ENCODE data around the gene CLMP.
"Not testable (repeated sequence)": the region's sequence is repeated elsewhere in the genome, so short reads cannot be mapped to it uniquely, and the experiment has no call there.

Gene CLMP

DNA sequence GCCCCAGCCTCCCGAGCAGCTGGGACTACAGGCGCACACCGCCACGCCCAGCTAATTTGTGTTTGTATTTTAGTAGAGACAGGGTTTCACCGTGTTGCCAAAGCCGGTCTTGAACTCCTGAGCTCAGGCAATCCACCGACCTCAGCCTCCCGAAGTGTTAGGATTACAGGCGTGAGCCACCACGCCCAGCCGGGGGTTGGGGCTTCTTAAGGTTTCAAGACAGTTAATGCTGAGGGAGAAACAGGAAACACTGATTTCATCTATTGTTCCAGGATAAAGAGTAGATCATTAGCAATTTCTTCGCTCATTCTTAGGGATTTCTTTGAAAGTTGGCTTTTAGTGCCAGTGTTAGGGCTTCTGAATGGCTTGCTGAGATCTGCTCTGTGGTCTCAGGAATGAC is 21.2 kb upstream of the CLMP start:
- no peak for DNase-seq

DNA sequence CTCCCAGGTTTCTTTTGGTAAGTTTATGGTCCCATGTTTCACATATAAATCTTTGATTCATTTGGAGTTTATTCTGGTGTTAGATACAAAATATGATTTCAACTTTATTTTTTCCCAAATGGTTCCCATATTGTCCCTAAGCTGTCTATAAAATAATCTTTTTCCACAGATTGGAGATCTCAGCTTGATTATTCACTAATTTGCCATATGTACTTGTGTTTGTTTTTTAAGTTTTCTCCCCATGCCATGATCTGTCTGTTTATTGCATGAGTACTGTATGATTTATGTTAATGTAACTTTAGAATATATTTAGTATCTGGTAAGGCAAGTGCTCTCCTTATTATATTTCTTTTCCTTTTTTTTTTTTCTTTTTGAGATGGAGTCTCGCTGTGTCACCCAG is 19.9 kb upstream of the CLMP start:
- no peak for DNase-seq

DNA sequence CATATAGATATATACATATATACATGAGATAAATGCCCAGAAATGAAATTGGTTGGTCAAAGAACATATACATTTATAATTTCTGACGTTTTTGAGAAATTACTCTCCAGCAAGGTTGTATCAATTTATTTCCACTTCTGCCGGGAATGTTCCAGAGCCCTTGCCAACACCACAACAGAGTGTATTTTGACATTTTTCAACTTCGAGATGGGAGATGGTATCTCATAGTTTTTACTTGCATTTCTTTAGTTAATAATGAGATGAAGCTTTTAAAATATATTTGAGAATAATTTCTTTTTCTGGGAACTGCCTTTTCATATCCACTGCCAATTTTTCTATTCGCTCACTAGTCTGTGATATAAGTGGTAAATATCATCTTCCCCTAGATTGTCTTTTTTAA is 19.3 kb upstream of the CLMP start:
- no peak for DNase-seq

DNA sequence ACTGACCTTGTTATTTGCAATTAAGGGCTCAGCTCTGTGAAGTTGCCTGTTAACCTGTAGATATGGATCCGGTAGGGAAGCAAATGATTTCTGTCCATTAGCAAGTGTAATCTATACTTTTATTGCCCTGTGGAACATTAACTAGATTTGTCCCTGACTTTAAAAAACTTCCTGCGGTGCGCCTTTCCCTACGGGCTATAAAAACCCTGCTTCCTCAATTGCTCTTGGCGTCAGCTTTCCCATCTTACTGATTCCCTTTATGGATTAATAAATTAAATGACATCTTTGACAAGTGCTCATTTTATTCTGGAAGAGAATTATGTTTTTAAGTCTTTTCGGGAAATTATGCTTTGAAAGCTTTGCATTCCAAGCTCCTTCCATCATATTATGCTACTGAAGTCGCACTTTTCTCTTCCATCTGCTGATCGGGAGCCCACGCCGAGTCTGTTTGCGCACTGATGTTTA is 18.3 kb upstream of the CLMP start:
- no peak for DNase-seq

DNA sequence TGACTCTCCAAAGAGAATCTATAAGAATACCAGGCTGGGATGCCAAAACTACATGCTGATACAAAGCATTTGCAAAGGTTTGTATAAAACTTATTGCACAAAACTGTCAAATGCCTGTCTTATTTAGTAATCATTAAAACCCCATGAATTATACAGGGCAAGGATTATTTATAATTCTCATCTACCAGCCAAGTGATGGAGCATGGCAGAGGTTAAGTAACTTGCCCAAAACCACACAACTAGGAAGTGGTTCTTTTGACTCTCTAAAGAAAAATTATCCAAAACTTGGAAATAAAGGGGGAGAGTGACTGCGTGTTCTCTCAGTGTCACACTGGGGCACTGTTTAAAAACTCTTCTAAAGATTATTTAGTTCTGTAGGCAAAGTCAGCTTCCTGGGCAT is 17.4 kb upstream of the CLMP start:
- DNase-seq = no peak

DNA sequence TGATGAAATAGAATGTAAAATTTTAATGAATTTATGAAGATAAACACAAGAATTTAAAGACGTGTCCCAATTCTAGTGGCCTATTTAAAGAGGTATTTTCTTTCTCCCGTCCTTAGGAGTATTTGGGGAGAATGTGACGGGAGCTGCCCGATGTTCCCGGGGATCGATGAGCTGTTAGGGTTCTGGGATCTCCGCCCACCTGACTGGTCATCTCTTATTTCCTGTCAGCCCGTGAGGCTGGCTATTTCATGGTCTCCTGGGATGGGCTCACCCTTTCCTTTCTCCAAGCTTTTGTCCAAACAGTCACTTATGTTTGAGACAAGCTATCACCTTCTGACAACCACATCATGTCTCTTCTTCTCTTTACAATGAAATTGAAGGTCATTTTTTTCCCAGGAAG is 16.9 kb upstream of the CLMP start:
- no peak for DNase-seq

DNA sequence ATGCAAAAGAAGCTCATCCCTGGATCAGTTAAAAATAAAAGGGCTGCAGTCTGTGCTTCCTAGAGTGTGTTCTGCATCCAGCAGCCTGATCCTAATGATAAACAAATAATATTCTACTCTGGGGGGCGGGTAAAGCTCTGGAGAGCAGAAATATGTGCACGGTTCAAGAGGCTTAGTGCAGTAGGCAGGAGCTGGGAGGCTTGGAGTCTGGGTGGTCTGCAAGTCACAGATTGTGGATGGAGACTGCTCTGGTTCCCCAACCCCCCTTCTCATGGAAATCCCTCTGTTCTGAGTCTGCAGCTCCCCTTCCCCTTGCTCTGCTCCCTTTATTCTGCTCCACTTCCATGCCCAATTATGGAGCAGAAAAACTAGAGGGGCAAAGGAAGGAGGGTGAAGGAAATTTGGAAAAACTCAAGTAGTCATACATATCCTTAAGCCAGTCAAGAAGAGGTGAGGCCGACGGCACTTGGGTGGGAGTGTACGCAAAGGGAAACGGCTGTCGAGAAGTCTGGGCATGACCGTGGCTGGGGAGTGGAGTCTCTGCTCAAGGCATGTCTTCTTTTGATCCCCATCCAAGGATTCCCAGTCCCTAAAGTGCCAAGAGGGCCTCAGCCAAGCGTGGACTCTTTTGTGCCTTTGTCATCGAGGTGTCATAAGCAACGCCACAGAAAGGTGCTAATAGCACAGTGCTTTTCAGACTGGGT is 16.3 kb upstream of the CLMP start:
- DNase-seq = no peak

DNA sequence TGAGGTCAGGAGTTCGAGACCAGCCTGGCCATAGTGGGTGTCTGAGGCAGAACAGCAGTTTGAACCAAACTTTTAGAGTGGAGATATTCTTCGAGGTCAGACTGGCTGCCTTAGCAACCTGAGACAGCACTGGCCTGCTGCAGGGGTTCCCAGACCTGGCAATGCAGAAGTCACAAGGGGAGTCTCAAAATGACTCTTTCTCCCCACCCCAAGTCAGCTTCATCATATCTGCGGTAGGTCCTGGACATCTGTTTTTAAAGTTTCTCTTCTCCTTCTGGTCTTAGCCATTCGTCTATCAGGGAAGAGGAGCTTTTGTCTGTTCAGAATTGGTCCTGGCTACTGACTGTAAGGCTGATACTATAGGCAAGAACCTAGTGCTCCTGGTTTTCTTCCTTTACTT is 14.5 kb upstream of the CLMP start:
- DNase-seq = no peak

DNA sequence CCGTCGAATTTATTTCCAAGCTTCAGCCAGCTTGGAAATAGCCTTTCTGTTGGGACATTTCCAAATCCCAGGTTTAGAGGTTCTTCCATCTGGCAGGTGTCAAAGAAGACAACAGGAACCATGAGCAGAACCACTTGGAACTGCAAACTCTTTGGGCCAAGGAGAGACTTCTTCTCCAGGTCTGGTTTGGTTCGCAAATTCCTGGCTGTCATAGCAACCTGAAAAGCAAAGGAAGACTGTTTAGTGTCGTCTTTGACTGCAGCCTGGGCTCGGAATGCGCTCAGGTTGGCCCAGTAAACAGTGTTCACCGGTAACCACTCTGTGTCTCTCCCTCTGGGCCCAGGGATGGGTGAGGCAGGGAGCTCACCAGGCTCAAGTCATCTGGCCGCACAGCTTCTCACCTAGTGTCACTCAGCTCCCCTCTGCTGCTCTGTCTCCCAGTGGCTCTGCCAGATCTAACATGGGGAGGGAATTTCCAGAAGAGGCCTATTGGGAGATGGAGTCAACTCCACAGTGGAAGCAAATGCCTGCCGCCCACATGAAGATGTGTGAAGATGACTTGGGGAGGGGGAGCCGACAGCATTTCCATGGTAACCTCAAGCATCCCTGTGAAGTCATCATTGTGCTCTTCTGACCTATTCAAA is 11.9 kb upstream of the CLMP start:
- no peak for DNase-seq

DNA sequence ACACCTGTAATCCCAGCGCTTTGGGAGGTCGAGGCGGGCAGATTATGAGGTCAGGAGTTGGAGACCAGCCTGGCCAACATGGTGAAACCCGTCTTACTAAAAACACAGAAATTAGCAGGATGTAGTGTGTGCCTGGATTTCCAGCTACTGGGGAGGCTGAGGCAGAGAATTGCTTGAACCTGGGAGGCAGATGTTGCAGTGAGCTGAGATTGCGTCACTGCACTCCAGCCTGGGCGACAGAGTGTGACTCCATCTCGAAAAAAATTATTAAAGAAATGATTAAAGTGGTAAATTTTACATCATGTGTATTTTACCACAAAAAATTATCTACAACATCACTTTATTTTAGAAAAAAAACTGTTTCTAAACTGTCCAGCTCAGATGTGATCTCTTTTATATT is 11.0 kb upstream of the CLMP start:
- not testable (repeated sequence) for DNase-seq

DNA sequence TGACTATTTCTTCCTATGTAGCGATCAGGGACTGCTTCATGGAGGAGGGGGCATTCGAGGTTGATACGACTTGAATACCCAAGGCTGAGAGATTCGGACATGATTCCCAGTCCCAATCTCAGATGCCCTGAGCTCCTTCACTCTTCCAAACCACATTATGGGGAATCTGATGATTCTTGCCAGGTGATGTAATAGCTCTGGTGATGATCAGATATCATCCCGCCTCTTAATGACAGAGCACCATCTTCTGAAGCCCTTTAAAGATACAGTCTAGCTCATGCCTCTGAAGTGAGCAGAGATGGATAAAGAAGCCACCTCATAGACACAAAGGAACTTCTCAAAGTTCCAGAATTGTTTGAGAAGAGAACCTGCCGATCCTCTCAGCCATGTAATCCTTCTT is 8.9 kb upstream of the CLMP start:
- no peak for DNase-seq

DNA sequence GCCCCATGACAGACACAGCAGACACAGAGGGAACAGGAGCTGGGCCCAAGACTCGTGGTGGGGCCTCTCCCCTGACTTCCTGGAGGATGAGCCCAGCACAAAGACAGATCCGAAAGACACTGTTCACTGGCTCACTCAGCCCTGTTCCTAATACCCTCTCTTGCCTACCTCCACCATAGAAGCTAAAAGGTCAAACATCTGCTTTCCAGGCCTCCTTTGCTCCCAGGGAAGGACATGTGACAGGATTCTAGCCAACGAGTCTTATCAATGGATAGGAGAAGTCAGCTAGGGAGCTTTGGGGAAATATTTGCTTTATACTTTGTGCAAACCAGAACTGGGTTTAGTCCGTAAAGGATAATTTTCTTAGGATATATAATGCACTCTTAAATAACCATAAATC is 8.4 kb upstream of the CLMP start:
- no peak for DNase-seq

DNA sequence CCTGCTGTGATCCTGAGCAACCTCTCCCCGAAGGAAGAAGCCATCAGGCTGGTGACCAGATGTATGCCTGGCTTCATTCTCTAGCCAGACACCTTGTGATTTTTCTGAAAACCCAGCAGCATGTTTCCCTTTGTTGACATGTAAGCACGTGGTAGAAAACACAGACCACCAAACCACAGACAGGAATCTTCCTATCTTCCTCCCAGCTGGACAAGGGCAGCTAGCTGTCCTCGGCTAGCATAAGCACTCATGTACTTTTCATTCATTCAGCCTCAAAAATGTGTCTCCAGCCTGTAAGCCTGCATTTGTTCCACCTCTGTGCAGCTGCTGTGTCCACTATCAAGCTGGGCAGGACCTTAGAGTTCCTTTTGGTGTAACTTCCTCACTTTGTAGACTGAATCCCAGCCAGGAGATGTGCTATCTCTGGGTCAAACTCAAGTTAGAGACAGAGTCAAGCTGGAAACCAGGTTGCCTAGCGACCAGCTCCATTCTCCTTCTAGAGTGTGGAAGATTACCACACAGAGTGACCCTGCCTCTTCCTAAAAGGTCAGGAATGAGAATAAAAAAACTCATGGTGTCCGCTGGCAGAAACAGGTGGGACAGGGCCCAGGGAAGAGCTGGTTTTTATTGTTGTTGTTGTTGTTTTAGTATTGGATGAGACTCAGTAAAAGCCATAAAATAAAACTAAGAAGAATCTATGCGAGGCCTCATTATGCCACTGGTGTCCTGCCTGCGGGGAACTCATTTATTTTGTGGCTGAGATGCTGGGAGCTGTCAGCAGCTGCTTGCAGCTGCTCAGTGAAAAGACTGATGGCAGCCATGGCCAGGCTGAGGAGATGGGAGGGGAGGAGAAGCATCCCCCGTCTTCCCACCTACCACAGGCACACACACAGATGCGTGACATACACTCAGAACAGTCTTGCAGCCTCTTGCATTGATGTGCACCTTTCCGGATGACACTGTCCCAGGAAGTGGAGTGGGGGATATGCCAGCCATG is 7.4 kb upstream of the CLMP start:
- no peak for DNase-seq

DNA sequence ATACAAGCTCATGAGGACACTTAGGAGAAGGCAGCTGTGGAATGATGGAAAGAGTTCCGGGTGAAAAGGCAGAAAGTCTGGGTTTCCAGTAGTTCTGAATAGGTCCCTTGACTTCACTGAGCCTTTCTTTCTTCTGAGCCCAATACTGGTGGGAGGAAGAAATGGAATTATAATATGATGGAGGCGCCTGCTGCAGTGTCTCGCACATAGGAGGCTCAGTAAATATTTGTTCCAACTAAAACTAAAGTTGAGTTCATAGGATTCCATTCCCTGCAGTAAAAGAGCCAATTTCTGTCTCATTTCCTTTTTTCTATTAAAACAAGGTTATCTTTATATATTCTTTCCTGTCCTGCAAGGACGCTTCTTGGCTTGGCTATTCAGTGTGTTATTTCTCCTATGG is 5.2 kb upstream of the CLMP start:
- no peak for DNase-seq

DNA sequence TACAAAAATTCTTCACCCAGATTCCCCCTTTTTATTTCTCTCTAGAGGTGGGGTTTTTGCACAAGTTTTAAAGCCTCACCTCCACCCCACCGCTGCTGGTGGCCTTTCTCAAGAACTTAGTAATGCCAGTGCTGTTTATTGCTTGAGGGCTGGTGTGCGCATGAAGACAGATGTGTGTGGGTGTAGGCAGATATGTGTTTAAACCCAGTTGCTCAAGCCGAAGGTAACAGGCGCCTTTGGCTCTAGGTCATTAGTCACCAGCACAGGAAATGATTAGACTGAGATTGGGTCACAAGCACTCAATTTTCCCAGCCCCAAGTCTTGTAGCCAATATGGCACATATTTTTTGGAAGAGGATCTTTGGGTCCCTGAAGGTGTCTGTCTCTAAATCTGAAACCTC is 2.7 kb upstream of the CLMP start:
- DNase-seq = no peak

DNA sequence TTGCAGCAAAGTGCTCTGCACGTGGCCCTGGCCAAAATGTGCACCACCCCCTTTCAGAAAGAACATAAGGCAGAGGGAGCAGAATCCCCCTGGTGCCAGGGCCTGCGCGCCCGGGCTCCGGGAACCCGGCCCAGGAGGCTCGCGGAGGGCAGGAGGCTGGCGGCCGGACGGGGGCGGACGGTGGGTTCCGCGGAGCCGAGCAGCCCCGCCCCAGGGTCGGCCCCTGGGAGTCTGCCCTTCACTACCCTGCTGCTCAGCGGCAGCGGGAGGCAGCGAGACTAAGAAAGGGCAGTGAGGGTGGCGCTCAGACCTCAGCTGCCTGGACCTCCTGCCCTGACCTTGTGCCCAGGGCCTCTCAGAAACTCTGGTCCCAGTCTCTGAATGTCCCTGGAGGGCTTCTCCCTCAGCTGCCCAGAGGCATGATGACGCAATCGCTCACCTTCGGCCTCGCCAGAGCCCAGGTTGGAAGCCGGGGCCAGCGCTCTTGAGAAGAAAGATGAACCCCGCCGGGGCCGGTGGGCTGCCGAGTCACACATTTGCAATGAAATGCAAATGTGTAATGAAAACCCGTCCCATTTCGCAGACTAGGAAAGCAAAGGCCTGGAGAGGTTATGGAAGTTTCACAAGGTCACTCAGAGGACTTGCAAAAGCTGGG is 1.1 kb upstream of the CLMP start:
- no peak for DNase-seq

DNA sequence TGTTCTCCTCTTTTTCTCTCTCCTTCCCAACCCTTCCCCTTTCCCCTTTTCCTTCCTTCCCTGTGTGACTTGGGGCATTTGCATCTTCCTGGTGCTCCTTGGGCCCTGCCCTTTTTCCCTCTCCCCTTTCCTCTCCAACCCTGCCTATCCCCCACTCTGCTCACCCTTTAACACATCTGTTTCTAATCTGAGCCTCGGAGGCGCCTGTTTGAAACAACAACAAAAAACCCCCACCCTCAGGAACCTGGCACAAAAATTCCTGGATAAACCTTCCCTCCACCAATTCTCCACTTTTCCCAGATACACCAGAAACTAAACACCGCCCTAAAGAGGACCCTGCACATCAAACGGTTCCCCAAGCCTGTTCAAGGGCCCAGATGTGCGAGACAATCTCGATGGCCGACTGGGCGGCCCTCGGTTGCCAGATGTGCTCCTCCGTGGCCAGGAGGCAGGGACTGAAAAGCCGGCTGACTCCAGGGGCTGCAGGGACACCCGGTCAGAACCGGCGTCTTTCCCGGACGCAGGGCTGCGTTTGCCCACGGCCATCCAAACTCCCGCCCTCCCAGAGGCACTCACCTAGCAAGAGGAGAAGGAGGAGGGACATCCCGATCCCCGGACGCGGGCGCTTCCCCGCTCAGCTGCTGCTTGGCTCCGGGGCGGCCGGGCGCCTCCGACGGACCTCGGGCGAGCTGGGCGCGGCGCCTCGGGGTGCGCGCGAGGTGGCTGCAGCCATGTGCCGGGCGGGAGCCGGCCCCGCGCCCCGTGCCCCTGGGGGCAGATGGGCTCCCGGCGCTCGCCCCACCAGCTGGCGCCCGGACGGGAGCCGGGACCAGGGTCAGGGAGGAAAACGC is 486 bp downstream of the CLMP start:
- DNase-seq = no peak

DNA sequence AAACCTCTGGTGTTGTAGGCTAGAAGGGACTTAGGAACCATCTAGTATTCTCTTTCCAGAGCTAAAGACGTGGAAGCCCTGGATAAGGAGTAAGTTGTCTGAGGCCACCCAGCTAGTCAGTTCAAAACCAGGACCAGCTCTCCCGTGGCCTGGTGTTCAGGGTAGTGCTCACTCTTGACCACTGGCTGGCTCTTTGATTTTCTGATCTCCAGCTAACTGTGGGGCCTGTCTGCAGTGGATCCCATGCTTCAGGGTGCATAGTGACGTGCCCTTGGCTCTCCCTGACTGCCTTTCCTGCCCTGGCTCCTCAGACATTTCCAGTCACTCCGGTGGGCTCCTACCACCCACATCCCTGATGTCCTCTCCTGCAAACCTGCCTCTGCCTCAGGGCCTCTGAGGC is 1.3 kb downstream of the CLMP start:
- no peak for DNase-seq

DNA sequence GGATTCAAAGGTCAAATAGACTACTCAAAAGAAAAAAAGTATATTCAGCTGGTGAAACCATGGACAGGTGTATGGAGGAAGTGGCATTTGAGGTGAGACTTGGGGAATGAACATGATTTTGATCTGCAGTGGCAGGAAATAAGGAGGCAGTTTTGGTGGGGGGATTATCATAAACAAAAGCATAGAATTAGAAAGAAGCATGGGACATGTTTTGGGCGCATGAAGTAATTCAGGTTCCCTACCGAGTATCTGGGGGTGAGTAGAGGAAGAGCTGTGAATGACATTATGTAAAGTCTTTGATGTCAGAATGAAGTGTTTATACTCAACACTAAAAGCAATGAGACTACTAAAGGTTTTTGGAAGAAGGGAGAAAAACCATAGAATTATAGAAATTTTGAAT is 3.1 kb downstream of the CLMP start:
- DNase-seq = no peak

DNA sequence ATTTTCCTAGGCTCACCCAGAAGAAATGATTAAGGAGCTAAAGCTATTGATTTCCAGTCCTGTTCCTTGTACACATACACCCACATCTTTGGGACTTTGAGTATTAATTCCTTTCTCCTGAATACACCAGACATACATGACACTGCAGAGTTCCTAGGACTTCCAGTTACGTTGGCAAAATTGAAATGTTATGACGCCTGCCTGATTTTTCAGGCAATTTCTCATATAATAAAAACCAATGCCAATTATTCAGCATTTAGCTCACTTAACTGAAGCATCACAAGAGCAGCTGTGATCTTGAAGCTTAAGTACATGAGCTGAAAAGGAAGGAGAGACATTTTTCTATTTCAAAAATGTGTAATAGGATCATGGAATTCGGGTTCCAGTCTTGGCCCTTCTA is 4.5 kb downstream of the CLMP start:
- DNase-seq = no peak

DNA sequence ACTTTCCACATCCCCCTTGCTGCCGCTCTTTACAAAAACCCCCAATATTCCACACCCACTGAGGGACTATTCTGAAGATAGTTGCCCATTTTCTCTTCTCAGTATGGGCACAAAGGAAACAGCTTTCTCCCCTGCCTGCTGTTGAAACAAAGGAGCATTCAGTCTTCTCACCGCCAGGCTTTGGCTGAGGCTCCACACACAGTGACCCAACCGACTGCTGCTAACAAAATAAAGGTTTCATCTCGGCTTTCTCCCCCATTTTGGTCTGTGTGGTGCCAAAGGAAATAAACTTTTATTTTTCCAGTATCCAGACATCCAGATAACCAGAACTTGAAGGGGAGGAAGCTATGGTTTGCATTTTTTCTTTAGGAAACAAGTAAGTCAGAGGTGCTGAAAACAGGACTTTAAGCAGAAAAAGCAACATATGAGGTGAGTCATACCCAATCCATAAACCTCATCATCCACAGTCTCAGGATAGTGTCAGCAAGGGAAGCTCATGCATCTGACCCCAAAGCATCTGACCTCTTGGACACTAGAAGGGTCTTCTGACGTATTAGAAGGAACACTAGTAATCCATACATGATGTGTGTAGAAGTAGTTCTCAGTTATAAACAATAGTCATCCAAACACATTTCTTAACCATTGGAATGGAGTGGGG is 6.4 kb downstream of the CLMP start:
- no peak for DNase-seq
